ENCODE data around the gene GNPAT. TPM values are rescaled to one million over a fixed set of nuclear protein-coding genes. Genes with fewer than 3 reads are reported as not detected.

The GNPAT gene
- total RNA-seq, 1 experiment from 2014 or later, result 40.5 TPM

DNA sequence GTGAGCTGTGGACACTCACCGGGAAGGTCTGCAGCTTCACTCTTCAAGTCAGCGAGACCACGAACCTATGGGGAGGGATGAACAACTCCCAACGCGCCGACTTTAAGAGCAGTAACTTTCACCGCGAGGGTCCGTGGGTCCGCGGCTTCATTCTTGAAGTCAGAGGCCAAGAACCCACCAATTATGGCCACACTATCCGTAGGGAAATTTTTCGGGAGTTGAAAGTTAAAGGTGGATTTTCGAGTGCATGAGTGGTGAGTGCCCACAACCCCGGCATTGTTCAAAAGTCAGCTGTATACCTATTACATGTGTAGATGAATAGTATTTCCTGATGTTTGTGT lies 77.0 kb downstream of the GNPAT start:
- Histone ChIP-seq H3K79me2 (ENCODE audit: low read length) (no peaks in the 10 kb centered on the region), H3K4me2 (ENCODE audit: low read length) (no peak overlapping the region), H4K20me1 (ENCODE audit: low read length) (no peaks in the 10 kb centered on the region), H3K4me1 (ENCODE audit: insufficient read depth, low read length) (no peaks in the 10 kb centered on the region), H3K36me3 (ENCODE audit: low read depth, low read length) (no peaks in the 10 kb centered on the region), H3K4me3 (ENCODE audit: low read length) (no peak overlapping the region), H3K27me3 (ENCODE audit: low read length) (no peaks in the 10 kb centered on the region), H3F3A (ENCODE audit: low read length, unreplicated experiment) (no peaks in the 10 kb centered on the region), H3K9me2 (replicated peaks; ENCODE audit: low read length) (no peaks in the 10 kb centered on the region), H3K9me3 (ENCODE audit: low read length) (no peaks in the 10 kb centered on the region), H3K27ac (ENCODE audit: low read length) (no peak overlapping the region), H3K9ac (ENCODE audit: low read length) (no peak overlapping the region), H2AFZ (ENCODE audit: low read length) (no peak overlapping the region)
- ATAC-seq, result no peak
- intact Hi-C loops (cut with micrococcal nuclease), result no loop called here
- no TSS peak for BruUV-seq (replicated peaks)
- DNase-seq, result no peak
- TF ChIP-seq, protein P1, sequence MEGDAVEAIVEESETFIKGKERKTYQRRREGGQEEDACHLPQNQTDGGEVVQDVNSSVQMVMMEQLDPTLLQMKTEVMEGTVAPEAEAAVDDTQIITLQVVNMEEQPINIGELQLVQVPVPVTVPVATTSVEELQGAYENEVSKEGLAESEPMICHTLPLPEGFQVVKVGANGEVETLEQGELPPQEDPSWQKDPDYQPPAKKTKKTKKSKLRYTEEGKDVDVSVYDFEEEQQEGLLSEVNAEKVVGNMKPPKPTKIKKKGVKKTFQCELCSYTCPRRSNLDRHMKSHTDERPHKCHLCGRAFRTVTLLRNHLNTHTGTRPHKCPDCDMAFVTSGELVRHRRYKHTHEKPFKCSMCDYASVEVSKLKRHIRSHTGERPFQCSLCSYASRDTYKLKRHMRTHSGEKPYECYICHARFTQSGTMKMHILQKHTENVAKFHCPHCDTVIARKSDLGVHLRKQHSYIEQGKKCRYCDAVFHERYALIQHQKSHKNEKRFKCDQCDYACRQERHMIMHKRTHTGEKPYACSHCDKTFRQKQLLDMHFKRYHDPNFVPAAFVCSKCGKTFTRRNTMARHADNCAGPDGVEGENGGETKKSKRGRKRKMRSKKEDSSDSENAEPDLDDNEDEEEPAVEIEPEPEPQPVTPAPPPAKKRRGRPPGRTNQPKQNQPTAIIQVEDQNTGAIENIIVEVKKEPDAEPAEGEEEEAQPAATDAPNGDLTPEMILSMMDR (conservative IDR thresholded peaks at IDR 0.05; ENCODE audit: low read depth, low read length), result no peak
- TF ChIP-seq EZH2phosphoT487 (IDR thresholded peaks at IDR 0.05; ENCODE audit: borderline replicate concordance, low read length) (no peak), EZH2 (IDR thresholded peaks at IDR 0.05; ENCODE audit: low read length, unreplicated experiment) (no peak)
- POLR2A ChIA-PET (ENCODE audit: unreplicated experiment), result no interaction called here
- CTCF ChIA-PET, result no interaction called here

GRCh38 chr1:231318568-231318967 lies 77.6 kb downstream of the GNPAT start:
- CTCF ChIA-PET, result no interaction called here
- DNase-seq, result no peak
- H3K9me2 ChIP-seq (replicated peaks; ENCODE audit: low read length), result no peaks in the 10 kb centered on the region
- H3K4me3 ChIP-seq (ENCODE audit: low read length), result no peak overlapping the region
- no peaks in the 10 kb centered on the region for H3K9me3 ChIP-seq (ENCODE audit: low read length)
- POLR2A ChIA-PET (ENCODE audit: unreplicated experiment), result no interaction called here
- H2AFZ ChIP-seq (ENCODE audit: low read length), result no peak overlapping the region
- H3K9ac ChIP-seq (ENCODE audit: low read length), result no peak overlapping the region
- no peak for ATAC-seq
- H3K4me2 ChIP-seq (ENCODE audit: low read length), result no peak overlapping the region
- no peaks in the 10 kb centered on the region for H3K27me3 ChIP-seq (ENCODE audit: low read length)
- H3K27ac ChIP-seq (ENCODE audit: low read length), result no peak overlapping the region
- H4K20me1 ChIP-seq (ENCODE audit: low read length), result no peaks in the 10 kb centered on the region
- TF ChIP-seq, protein P1 (conservative IDR thresholded peaks at IDR 0.05; ENCODE audit: low read depth, low read length), result no peak
- TF ChIP-seq EZH2 (IDR thresholded peaks at IDR 0.05; ENCODE audit: low read length, unreplicated experiment) (no peak), EZH2phosphoT487 (IDR thresholded peaks at IDR 0.05; ENCODE audit: borderline replicate concordance, low read length) (no peak)
- H3F3A ChIP-seq (ENCODE audit: low read length, unreplicated experiment), result no peaks in the 10 kb centered on the region
- H3K79me2 ChIP-seq (ENCODE audit: low read length), result no peaks in the 10 kb centered on the region
- no peaks in the 10 kb centered on the region for H3K4me1 ChIP-seq (ENCODE audit: insufficient read depth, low read length)
- intact Hi-C loops (cut with micrococcal nuclease), result no loop called here
- BruUV-seq (replicated peaks), result no TSS peak
- no peaks in the 10 kb centered on the region for H3K36me3 ChIP-seq (ENCODE audit: low read depth, low read length)

DNA sequence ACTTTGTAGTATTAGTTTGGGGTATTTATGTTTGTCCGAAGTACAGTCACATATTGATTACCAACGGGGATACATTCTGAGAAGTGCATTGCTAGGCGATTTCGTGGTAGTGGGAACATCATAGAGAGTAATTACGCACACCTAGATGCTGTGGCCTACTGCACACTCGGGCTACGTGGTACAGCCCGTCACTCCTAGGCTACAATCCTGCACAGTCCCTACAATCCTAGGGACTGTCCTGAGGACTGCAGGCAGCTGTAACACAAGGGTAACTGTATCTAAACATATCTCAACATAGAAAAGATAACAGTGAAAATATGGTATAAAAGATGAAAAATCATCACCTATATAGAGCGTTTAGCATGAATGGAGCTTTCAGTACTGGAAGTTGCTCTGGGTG lies 78.1 kb downstream of the GNPAT start:
- no peak overlapping the region for H3K4me3 ChIP-seq (ENCODE audit: low read length)
- H3K79me2 ChIP-seq (ENCODE audit: low read length), result no peaks in the 10 kb centered on the region
- no peaks in the 10 kb centered on the region for H3K36me3 ChIP-seq (ENCODE audit: low read depth, low read length)
- BruUV-seq (replicated peaks), result no TSS peak
- POLR2A ChIA-PET (ENCODE audit: unreplicated experiment), result no interaction called here
- no peak overlapping the region for H3K27ac ChIP-seq (ENCODE audit: low read length)
- no peaks in the 10 kb centered on the region for H3K9me2 ChIP-seq (replicated peaks; ENCODE audit: low read length)
- no peak overlapping the region for H3K4me2 ChIP-seq (ENCODE audit: low read length)
- H3K27me3 ChIP-seq (ENCODE audit: low read length), result no peaks in the 10 kb centered on the region
- no peaks in the 10 kb centered on the region for H3K9me3 ChIP-seq (ENCODE audit: low read length)
- intact Hi-C loops (cut with micrococcal nuclease), result no loop called here
- ATAC-seq (no peak), DNase-seq (no peak)
- no peaks in the 10 kb centered on the region for H3F3A ChIP-seq (ENCODE audit: low read length, unreplicated experiment)
- no peak overlapping the region for H3K9ac ChIP-seq (ENCODE audit: low read length)
- TF ChIP-seq EZH2 (IDR thresholded peaks at IDR 0.05; ENCODE audit: low read length, unreplicated experiment), result no peak
- no peak for TF ChIP-seq EZH2phosphoT487 (IDR thresholded peaks at IDR 0.05; ENCODE audit: borderline replicate concordance, low read length)
- TF ChIP-seq, protein P1 (conservative IDR thresholded peaks at IDR 0.05; ENCODE audit: low read depth, low read length), result no peak
- no peaks in the 10 kb centered on the region for H4K20me1 ChIP-seq (ENCODE audit: low read length)
- CTCF ChIA-PET, result no interaction called here
- no peak overlapping the region for H2AFZ ChIP-seq (ENCODE audit: low read length)
- no peaks in the 10 kb centered on the region for H3K4me1 ChIP-seq (ENCODE audit: insufficient read depth, low read length)
